IMR-90 (cell line): Measurements from ENCODE around the gene ZNF280A. TPM values are rescaled to one million over a fixed set of nuclear protein-coding genes. Genes with fewer than 3 reads are reported as not detected.

Source experiments
- ATAC-seq: fragments of 200-7000 bp; cut with Tn5 transposase; 2 replicates; pipeline ENCODE4 v1.9.1; 2020; ENCODE audit warnings: low read depth, mild to moderate bottlenecking, moderate library complexity
- BruUV-seq: library from RNA; stranded (reverse); fragments of 400-500 nt; replicated peaks from 2 replicates; lab custom pipeline; 2021; lab: Mats Ljungman, UMichigan
- CTCF ChIA-PET: fragments of 300-600 bp; formaldehyde crosslinking; extraction: SDS; loops from one replicate; lab custom pipeline; 2021; ENCODE audit warnings: antibody characterized with exemption; lab: Yijun Ruan, JAX
- POLR2A ChIA-PET: fragments of 300-600 bp; sonication (Branson Sonifier 250); formaldehyde crosslinking; loops from one replicate; lab custom pipeline; 2022; ENCODE audit warnings: antibody characterized with exemption; ENCODE audit not compliant: unreplicated experiment; lab: Charles Lee
- DNase-seq: peaks from one replicate; pipeline ENCODE4 v3.0.0; 2013
- H2AFZ ChIP-seq: replicated peaks from 2 replicates; pipeline ENCODE3; 2013; ENCODE audit warnings: low read length, mild to moderate bottlenecking; ENCODE audit not compliant: poor library complexity
- H2AK5ac ChIP-seq: 2 replicates; pipeline ENCODE4 v1.6.1; 2013; ENCODE audit warnings: low read depth, low read length, inconsistent platforms
- H2AK9ac ChIP-seq: replicated peaks from 2 replicates; pipeline ENCODE3; 2013; ENCODE audit warnings: mild to moderate bottlenecking, low read depth, low read length, moderate library complexity; ENCODE audit not compliant: poor library complexity
- H2BK120ac ChIP-seq: 2 replicates; pipeline ENCODE4 v1.6.1; 2013; ENCODE audit warnings: low read depth, low read length, inconsistent platforms
- H2BK15ac ChIP-seq: 3 replicates; pipeline ENCODE4 v1.6.1; 2013; ENCODE audit warnings: low read depth, low read length, inconsistent platforms
- H2BK20ac ChIP-seq: 2 replicates; pipeline ENCODE4 v1.6.1; 2013; ENCODE audit warnings: low read depth, mild to moderate bottlenecking, inconsistent platforms, low read length, moderate library complexity
- H2BK5ac ChIP-seq: 2 replicates; pipeline ENCODE4 v1.6.1; 2013; ENCODE audit warnings: mild to moderate bottlenecking, low read depth, low read length, inconsistent platforms; ENCODE audit not compliant: poor library complexity, severe bottlenecking
- H3K14ac ChIP-seq: replicated peaks from 2 replicates; pipeline ENCODE4 v1.6.1; 2013; ENCODE audit warnings: low read depth, low read length, inconsistent platforms
- H3K18ac ChIP-seq: 2 replicates; pipeline ENCODE4 v1.6.1; 2013; ENCODE audit warnings: low read depth, low read length, control low read depth
- H3K23ac ChIP-seq: 2 replicates; pipeline ENCODE4 v1.6.1; 2013; ENCODE audit warnings: low read depth, low read length, inconsistent platforms
- H3K27ac ChIP-seq: 2 replicates; pipeline ENCODE4 v1.5.1; 2013; ENCODE audit warnings: mild to moderate bottlenecking, control low read depth, low read length; ENCODE audit not compliant: insufficient read depth
- H3K27me3 ChIP-seq: 2 replicates; pipeline ENCODE4 v1.6.1; 2013; ENCODE audit warnings: low read length; ENCODE audit not compliant: control insufficient read depth, insufficient read depth
- H3K36me3 ChIP-seq: 2 replicates; pipeline ENCODE4 v1.6.1; 2013; ENCODE audit warnings: low read length, mixed read lengths; ENCODE audit not compliant: control insufficient read depth, insufficient read depth
- H3K4ac ChIP-seq: 2 replicates; pipeline ENCODE4 v1.6.1; 2013; ENCODE audit warnings: low read depth, low read length, inconsistent platforms
- H3K4me1 ChIP-seq: 2 replicates; pipeline ENCODE4 v1.6.1; 2013; ENCODE audit warnings: low read length, mixed read lengths; ENCODE audit not compliant: control insufficient read depth, insufficient read depth
- H3K4me2 ChIP-seq: 2 replicates; pipeline ENCODE4 v1.6.1; 2013; ENCODE audit warnings: low read depth, mild to moderate bottlenecking, control low read depth, low read length, moderate library complexity
- H3K4me3 ChIP-seq: 2 replicates; pipeline ENCODE4 v1.5.1; 2013; ENCODE audit warnings: low read depth, mild to moderate bottlenecking, control low read depth, low read length, moderate library complexity; ENCODE audit not compliant: insufficient read depth
- H3K56ac ChIP-seq: 2 replicates; pipeline ENCODE4 v1.6.1; 2013; ENCODE audit warnings: low read length, inconsistent platforms; ENCODE audit not compliant: insufficient read depth; ENCODE audit errors: extremely low read depth
- H3K79me1 ChIP-seq, 2 experiments: 2 replicates each; pipeline ENCODE4 v1.6.1; 2013; ENCODE audit warnings: low read length in 2 of 2, inconsistent platforms in 1 of 2, low read depth in 1 of 2
- H3K9ac ChIP-seq: 2 replicates; pipeline ENCODE4 v1.6.1; 2013; ENCODE audit warnings: low read depth, low read length, control low read depth
- H3K9me1 ChIP-seq: 2 replicates; pipeline ENCODE4 v1.6.1; 2013; ENCODE audit warnings: low read length, inconsistent platforms; ENCODE audit not compliant: insufficient read depth
- H3K9me3 ChIP-seq: 2 replicates; pipeline ENCODE4 v1.6.1; 2013; ENCODE audit warnings: low read length; ENCODE audit not compliant: control insufficient read depth, insufficient read depth
- H4K20me1 ChIP-seq: 2 replicates; pipeline ENCODE4 v1.6.1; 2013; ENCODE audit warnings: low read length, inconsistent platforms; ENCODE audit not compliant: insufficient read depth
- H4K5ac ChIP-seq: 2 replicates; pipeline ENCODE4 v1.6.1; 2013; ENCODE audit warnings: mild to moderate bottlenecking, low read depth, low read length, control low read depth
- H4K8ac ChIP-seq, 2 experiments: 2 replicates each; pipeline ENCODE4 v1.6.1; 2013; ENCODE audit warnings: low read depth in 2 of 2, low read length in 2 of 2, control low read depth in 1 of 2, inconsistent platforms in 1 of 2
- H4K91ac ChIP-seq: 2 replicates; pipeline ENCODE4 v1.6.1; 2013; ENCODE audit warnings: low read depth, low read length, inconsistent platforms; ENCODE audit not compliant: insufficient read depth
- CEBPB ChIP-seq: IDR thresholded peaks from 2 replicates; pipeline ENCODE4 v1.6.1; 2012; ENCODE audit warnings: low read depth, low read length, improper control_type of control experiment
- CHD1 ChIP-seq: IDR thresholded peaks from 2 replicates; pipeline ENCODE4 v1.6.1; 2012; ENCODE audit warnings: low read depth, low read length, improper control_type of control experiment
- FOS ChIP-seq: fragments of 150-350 bp; IDR thresholded peaks from 2 replicates; pipeline ENCODE4 v1.6.1; 2016; ENCODE audit warnings: low read depth, low read length
- MAFK ChIP-seq: IDR thresholded peaks from 2 replicates; pipeline ENCODE4 v1.6.1; 2012; ENCODE audit warnings: low read depth, low read length, improper control_type of control experiment
- MXI1 ChIP-seq: IDR thresholded peaks from 2 replicates; pipeline ENCODE4 v1.6.1; 2012; ENCODE audit warnings: low read depth, mild to moderate bottlenecking, low read length, moderate library complexity, borderline replicate concordance
- NFE2L2 ChIP-seq: fragments of 150-350 bp; IDR thresholded peaks from 2 replicates; pipeline ENCODE4 v1.6.1; 2016; ENCODE audit warnings: low read depth, mild to moderate bottlenecking, low read length
- POLR2A ChIP-seq: IDR thresholded peaks from 2 replicates; pipeline ENCODE4 v1.6.1; 2012; ENCODE audit warnings: mild to moderate bottlenecking, low read depth, low read length
- RAD21 ChIP-seq: IDR thresholded peaks from 2 replicates; pipeline ENCODE4 v1.6.1; 2012; ENCODE audit warnings: low read length, improper control_type of control experiment
- RCOR1 ChIP-seq: IDR thresholded peaks from 2 replicates; pipeline ENCODE4 v1.6.1; 2012; ENCODE audit warnings: mild to moderate bottlenecking, low read length, improper control_type of control experiment; ENCODE audit not compliant: insufficient replicate concordance
- SMC3 ChIP-seq: fragments of 150-350 bp; IDR thresholded peaks from 2 replicates; pipeline ENCODE4 v1.6.1; 2016; ENCODE audit warnings: low read depth, mild to moderate bottlenecking, antibody characterized with exemption, low read length, moderate library complexity
- WGBS, 2 experiments: methylation state at CpG; one replicate each; pipeline versions ENCODE4 v1.1.5 to v1.1.7; 2013; ENCODE audit warnings: missing lambda C conversion rate in 2 of 2; ENCODE audit not compliant: insufficient read length in 1 of 2; ENCODE audit errors: extremely low coverage in 2 of 2; 5-methylcytosine and 5-hydroxymethylcytosine counted together
- dilution Hi-C: fragments of 300-500 bp; cut with HindIII; formaldehyde crosslinking; loops from one replicate; pipeline ENCODE4 v1.14.3; 2018; ENCODE audit warnings: low sequenced_read_pairs; ENCODE audit not compliant: unreplicated experiment
- in situ Hi-C: fragments of 300-500 bp; cut with MboI; formaldehyde crosslinking; loops from 3 replicates; pipeline ENCODE4 v1.14.3; 2019; ENCODE audit warnings: low sequenced_read_pairs, inconsistent platforms, mixed read lengths
- intact Hi-C: fragments of 100-400 bp; cut with micrococcal nuclease; formaldehyde crosslinking; loops from 2 replicates; pipeline ENCODE4 v1.10.0; 2022
- polyA plus RNA-seq, 3 experiments: library from polyadenylated mRNA; depleted of rRNA; stranded (reverse); fragments of >200 nt; gene quantifications; 2 replicates each; pipeline ENCODE4 v1.2.3, GENCODE V29; 2012; ENCODE audit warnings: low replicate concordance in 1 of 3
- total RNA-seq: library from RNA; depleted of rRNA; stranded (reverse); fragments of >200 nt; gene quantifications from 2 replicates; pipeline ENCODE4 v1.2.3, GENCODE V29; 2012
- TF ChIP-seq, protein P1 (sequence below): fragments of 150-350 bp; IDR thresholded peaks from 2 replicates; pipeline ENCODE4 v1.6.1; 2016; ENCODE audit warnings: low read depth, mild to moderate bottlenecking, low read length, moderate library complexity, borderline replicate concordance

The ZNF280A gene
- total and polyA plus RNA-seq, 2 of the 4 experiments (the other 2 are of a cell fraction), result not detected

DNA sequence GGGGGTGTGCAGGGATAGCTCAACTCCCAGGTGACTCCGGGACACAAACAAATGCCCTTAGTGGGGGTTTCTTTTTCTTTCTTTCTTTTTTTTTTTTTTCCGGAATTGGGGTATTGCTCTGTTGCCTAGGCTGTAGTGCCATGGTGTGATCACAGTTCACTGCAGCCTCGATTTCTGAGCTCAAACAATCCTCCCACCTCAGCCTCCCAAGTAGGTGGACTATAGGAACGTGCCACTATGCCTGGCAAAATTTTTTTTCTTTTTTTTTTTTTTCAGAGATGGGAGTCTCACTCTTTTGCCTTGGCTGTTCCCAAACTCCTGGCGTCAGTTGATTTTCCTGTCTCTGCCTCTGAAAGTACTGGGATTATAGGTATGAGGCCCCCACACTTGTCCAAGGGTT is 13.8 kb upstream of the ZNF280A start:
- Histone ChIP-seq H2BK15ac (no peak overlapping the region), H2BK120ac (no peak overlapping the region), H2BK20ac (no peak overlapping the region), H4K5ac (no peak overlapping the region), H4K20me1 (no peaks in the 10 kb centered on the region), H2BK5ac (no peak overlapping the region), H3K79me1 (no peaks in the 10 kb centered on the region), H2AFZ (no peak overlapping the region), H3K27me3 (no peaks in the 10 kb centered on the region), H3K4ac (no peak overlapping the region), H3K9ac (no peak overlapping the region), H2AK9ac (no peak overlapping the region), H3K9me3 (no peaks in the 10 kb centered on the region), H4K8ac (no peak overlapping the region), H3K4me3 (no peak overlapping the region), H3K27ac (no peak overlapping the region), H4K91ac (no peak overlapping the region), H3K56ac (no peak overlapping the region), H3K14ac (no peak overlapping the region), H3K4me1 (no peaks in the 10 kb centered on the region), H3K18ac (no peak overlapping the region), H3K36me3 (no peaks in the 10 kb centered on the region), H3K9me1 (no peaks in the 10 kb centered on the region), H2AK5ac (no peak overlapping the region), H3K4me2 (no peak overlapping the region), H3K23ac (no peak overlapping the region)
- intact Hi-C loops, result no loop called here
- POLR2A ChIA-PET, result no interaction called here
- dilution Hi-C loops, result no loop called here
- WGBS, 2 experiments, result no CpG with 5 or more reads among the region's 5 CpGs
- ATAC-seq (no peak), DNase-seq (no peak)
- in situ Hi-C loops, result no loop called here
- TF ChIP-seq POLR2A, result no peak
- no peak for TF ChIP-seq MXI1
- TF ChIP-seq RCOR1, result no peak
- no peak for TF ChIP-seq MAFK
- TF ChIP-seq FOS, result no peak
- no peak for TF ChIP-seq RAD21
- no peak for TF ChIP-seq SMC3
- TF ChIP-seq NFE2L2, result no peak
- TF ChIP-seq, protein P1, sequence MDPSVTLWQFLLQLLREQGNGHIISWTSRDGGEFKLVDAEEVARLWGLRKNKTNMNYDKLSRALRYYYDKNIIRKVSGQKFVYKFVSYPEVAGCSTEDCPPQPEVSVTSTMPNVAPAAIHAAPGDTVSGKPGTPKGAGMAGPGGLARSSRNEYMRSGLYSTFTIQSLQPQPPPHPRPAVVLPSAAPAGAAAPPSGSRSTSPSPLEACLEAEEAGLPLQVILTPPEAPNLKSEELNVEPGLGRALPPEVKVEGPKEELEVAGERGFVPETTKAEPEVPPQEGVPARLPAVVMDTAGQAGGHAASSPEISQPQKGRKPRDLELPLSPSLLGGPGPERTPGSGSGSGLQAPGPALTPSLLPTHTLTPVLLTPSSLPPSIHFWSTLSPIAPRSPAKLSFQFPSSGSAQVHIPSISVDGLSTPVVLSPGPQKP, result no peak
- no peak for TF ChIP-seq CEBPB
- no peak for TF ChIP-seq CHD1
- BruUV-seq, result no TSS peak
- CTCF ChIA-PET, result no interaction called here
